Activated T-helper 1 cell treated with anti-CD3 and anti-CD28 coated beads, Interleukin-2, amount 50 U/mL, for 16 hours (primary cell): ENCODE data around the gene INF2.

Experiments
- DNase-seq, 2 donors: peaks; one replicate each; pipeline ENCODE4 v3.0.0-alpha.2; 2020; ENCODE audit warnings: low read depth in 1 of 2, low spot score in 1 of 2

Gene INF2

DNA sequence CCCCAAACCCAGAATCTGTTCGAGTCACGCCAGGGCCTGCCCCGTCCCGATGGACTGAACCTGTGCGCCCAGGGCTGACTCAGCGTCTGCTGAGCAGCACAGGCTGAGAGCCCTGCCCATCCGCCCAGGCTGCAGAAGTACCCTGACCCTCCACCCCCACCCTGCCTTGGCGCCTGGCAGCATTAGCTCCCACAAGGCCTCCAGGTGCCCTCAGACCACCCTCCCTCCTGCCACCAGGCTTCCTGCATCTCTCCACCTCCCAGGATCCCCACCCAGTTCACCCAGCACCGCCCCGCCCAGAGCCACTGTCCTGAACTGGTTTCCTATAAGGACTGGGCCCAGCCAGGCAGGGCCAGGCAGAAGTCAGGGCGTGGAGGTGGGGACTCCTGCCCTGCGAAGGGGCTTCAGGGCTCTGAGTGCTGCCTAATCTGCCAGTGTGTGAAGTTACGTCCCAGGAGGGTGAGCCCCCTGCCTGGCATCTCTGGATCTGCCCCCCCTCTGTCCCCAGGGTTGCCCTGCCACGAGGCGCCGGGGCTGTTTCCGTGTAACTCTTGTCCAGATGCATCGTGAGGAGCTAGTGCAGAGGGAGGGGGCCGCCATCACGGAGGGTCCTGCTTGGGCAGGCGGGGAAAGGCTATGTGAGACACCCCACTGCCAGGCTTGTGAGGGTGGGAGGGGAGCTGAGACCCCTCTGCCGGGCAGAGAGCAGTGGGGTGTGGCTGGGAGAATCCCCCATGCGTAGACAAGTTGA lies 43.7 kb downstream of the INF2 start:
- no peak for DNase-seq

DNA sequence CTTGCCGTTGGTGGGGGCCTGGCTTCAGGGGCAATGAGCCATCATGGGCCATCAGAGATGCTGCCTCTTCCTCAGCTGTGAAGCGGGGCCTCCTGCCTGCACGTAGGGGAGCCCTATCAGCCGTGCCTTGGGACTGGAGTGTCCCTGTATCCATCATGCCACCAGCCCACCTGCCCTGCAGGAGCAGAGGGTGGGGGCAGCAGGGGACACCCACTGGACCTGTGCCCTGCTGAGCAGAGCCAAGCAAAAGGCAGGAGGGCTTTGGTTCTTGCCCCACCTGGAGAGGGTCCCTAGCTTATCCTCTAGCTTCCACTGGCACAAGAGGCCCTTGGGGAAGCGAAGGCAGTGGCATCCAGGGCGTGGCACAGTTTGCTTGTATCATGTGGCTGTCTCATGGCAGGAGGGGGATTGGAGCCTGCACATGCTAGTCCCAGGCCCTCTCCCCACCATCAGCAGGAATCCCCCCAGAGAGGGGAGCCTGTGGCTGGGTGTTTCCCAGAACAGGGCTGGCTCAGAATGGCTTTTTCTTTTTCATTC lies 44.7 kb downstream of the INF2 start:
- DNase-seq, result no peak

DNA sequence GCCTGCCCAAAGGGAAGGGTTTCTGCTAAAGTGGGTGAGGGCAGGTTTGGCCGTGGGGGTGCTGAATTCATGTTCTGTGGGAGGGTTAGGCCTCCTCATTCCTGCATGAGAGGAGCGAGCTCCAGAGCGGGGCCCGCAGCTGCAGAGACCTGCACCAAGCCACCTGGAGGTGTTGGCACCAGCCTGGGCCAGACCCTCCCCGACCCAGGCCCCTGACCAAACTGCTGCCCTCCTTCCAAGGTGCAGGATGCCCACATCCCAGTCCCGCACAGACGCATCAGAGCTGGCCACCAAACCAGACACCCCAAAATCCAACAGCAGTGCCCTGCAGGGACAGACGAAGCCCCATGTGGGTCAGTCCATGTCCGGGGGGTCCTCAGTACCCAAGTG lies 45.2 kb downstream of the INF2 start:
- no peak for DNase-seq

DNA sequence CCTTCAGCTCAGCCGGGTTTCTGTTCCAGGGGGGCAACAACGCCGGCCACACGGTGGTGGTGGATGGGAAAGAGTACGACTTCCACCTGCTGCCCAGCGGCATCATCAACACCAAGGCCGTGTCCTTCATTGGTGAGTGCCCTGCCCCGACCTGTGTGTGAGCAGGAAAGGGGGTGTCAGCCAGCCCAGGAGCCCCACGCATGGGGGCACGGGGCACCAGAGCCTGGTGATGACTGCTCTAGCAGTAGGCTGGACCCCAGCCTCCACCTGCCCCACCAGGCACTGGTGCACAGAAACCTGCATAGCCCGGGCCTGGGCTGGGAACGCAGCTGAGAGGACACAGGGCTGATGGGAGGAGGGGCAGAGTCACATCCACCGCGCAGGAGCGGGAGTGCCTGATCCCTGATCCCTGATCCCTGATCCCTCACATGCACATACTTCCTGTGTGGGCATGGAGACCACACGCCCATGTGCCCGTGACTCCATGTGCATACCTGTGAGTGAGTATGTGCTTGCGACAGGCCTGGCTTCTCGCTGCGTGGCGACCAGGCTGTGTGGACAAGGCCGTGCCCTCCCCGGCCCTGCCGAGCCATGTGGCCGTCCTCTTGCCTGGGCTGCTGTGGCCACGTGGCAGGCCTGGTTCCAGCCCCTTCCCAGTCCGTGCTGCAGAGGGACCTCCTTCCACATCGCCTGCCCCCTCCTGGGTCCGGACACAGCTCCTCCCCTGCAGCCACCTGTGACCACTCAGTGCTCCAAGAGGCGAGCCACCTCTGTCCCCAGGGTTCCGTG lies 45.8 kb downstream of the INF2 start:
- DNase-seq, result no peak

DNA sequence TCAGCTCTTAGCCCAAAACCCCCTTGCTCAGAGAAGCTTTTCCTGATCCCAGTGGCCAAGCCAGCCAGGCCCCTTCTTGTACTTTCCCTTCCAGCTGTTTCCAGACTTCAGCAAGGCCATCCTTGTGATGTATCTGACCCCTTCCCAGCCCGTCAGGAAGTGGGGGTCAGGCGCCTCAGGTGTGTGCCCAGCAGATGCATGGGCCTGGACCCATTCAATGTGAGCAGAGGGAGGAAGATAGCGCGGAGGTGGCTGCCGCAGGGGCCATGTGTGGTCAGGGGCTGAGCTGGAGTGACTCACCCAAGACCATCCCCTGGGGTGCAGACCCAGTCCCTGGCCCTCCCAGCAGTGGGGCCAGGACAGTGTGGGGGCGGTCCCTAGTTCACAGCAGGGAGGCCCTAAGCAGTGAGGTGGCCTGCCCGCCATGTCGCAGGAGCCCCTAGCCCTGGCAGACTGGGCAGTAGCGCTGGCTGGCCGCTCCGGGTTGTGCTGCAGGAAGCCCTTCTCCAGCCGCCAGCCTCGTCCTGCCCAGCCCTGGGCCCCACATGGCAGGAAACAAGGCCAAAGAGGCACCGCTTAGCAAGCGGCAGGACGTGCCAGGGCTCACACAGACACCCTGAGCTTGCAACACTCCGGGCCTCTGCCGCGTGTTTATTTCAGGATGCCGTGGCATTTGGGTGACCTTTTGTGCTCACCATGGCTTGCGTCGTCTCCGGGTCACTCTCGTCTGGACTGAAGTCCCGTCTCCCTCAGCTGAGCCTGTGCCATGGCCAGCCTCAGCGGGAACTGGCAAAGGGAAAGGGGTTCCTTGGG lies 46.6 kb downstream of the INF2 start:
- DNase-seq, result no peak

DNA sequence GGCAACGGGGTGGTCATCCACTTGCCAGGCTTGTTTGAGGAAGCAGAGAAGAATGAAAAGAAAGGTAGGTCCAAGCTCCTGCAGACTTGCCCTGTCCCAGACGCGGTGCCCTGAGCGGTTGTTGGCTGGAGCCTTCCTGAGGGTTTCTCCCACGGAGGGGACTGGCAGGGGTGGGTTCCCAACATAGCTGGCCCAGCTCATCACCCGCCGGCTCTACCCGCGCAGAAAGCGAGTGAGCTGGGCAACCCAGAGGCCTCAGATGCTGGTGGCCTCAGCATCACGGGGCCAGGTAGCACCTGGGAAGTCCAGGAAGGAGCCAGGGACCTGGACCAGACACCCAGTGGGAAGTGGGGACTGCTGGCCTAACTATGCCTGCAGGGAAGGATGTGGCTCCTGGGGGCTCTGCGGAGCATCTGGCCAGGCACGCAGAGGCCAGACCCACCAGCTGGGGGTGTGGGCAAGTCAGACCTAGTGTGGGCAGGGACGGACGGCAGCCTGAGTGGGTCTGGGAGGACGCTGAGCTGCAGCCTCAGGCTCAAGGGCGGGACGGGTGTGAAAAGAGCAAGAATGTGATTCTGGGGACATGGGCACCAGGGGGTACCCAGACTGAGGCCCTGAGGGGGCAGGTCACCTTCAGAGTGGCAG lies 49.1 kb downstream of the INF2 start:
- no peak for DNase-seq

DNA sequence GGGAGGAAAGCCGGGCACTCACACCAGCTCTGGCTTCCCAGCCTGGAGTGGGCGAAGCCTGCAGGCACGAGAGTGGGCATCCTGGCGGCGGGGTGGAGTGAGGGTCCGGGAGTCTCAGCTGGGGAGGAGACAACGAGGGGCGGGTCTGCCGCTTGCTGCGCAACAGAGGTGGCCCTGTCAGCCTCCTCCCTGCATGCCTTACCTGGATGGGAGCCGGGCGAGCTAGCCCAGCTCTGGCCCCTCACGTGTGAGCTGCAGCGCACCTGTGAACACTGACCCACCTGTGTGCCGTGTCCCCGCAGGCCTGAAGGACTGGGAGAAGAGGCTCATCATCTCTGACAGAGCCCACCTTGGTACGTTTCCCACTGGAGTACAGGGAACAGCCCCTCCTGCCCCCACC lies 49.6 kb downstream of the INF2 start:
- DNase-seq, result no peak

DNA sequence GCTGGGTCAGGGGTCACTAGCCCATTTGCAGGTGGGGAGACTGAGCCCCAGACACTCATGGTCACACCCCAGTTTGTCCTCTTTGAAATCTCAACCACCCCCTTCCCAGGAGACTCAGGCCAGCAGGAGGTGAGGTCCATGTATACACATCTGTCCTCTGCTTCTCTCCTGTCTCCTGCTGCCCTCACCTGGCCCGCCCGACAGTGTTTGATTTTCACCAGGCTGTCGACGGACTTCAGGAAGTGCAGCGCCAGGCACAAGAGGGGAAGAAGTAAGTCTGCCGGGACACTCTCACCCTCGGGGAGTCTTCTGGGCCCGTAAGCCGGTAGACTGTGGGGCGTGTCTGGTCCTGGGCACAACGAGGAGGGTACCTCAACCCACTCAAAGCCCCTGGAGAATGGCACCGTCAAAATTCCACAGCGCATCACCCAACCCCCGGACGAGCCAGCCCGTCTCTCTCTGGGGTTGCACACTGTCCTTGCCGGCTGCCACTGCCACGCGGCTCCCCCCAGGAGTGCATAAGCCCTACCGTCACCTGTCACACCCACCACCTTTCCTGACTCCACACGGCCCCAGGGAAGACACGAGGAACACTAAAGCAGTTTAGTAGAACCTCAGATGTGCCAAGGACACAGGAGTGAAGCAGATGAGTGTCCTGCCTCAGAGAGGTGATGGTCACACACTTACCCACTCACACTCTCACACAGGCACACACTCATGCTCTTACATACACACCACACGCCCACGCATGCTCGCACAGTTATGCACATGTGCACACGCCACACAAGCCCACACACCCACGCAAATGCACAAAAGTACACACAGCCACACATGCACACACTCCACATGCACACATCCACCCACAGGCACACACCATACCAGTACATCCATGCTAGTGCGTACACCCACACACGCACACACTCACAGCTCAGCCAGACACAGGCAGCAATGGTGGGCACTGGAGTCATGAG lies 50.4 kb downstream of the INF2 start:
- DNase-seq, result no peak

DNA sequence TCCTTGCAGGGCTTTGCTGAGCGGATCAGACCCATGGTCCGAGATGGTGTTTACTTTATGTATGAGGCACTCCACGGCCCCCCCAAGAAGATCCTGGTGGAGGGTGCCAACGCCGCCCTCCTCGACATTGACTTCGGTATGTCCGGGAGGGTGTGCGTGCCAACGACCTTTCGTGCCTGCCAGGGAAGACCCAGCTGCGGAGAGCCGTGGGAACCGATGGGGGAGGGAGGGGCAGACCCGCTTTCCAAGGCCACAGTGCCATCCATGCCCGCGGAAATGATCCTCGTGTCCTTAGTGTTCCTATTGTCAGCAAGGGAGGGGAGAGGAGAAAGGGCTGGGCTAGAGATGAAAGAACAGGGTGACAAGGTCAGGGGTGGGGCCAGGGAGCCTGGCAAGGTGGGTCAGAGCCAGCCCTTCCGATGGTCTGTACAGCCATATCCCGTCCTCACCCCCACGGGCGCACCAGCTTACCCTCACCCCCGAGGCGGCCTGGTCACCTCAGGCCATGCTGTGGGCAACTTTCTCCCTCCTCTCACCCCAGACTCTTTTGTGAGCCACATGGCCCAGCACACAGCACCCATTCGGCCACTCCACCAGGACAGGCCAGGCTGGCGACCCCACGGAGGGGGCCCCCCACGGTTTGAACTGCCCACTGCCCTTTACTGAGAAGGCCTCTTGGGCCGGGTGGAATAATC lies 51.8 kb downstream of the INF2 start:
- DNase-seq, result no peak

DNA sequence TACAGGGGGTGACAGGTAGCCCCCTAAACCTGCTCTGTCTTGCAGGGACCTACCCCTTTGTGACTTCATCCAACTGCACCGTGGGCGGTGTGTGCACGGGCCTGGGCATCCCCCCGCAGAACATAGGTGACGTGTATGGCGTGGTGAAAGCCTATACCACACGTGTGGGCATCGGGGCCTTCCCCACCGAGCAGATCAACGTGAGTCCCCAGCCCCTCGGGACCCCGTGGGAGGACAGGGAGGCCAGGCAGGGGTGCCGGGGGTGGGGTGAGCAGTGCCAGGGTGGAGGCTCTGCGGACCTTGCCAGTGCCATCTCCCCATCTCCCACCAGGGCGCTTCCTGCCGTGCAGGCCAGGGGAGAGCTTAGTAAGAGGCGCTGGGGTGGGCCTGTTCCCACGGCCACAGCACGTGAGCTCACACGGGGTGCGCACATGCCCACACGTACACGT lies 52.4 kb downstream of the INF2 start:
- DNase-seq, result no peak

DNA sequence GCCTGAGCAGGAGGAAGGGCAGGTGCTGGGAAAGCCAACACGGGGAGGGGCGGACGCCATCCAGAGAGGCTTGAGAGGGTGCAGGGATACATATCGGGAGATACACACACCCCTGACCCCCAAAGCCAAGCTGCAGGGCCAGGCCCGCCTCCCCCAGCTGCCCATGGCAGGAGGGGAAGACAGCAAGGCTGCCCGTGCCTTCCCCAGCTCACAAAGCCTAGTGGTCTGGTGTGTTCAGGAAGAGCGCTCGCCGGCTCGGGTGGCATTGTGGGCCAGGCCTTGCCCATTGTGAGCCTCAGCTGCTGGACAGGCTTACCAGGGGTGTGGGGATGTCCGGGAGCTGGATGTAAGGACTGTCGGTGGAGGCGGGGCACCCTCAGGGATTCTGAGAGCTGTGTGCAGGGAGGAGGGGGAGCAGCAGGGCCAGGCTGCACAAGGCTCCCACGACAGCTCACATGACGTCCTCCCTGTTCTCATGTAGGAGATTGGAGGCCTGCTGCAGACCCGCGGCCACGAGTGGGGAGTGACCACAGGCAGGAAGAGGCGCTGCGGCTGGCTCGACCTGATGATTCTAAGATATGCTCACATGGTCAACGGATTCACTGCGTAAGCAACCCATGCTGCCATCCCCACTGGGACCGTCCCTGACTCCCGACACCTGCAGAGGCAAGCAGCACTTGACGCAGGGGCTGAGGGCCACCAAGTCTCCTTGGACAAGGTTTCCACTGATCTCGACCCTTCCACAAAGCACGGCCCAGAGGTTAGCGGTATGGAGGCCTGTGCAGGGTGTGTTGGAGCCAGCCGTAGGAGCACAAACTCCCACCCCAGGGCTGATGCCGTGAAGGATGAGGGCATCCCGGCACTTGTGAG lies 53.4 kb downstream of the INF2 start:
- DNase-seq, result no peak

DNA sequence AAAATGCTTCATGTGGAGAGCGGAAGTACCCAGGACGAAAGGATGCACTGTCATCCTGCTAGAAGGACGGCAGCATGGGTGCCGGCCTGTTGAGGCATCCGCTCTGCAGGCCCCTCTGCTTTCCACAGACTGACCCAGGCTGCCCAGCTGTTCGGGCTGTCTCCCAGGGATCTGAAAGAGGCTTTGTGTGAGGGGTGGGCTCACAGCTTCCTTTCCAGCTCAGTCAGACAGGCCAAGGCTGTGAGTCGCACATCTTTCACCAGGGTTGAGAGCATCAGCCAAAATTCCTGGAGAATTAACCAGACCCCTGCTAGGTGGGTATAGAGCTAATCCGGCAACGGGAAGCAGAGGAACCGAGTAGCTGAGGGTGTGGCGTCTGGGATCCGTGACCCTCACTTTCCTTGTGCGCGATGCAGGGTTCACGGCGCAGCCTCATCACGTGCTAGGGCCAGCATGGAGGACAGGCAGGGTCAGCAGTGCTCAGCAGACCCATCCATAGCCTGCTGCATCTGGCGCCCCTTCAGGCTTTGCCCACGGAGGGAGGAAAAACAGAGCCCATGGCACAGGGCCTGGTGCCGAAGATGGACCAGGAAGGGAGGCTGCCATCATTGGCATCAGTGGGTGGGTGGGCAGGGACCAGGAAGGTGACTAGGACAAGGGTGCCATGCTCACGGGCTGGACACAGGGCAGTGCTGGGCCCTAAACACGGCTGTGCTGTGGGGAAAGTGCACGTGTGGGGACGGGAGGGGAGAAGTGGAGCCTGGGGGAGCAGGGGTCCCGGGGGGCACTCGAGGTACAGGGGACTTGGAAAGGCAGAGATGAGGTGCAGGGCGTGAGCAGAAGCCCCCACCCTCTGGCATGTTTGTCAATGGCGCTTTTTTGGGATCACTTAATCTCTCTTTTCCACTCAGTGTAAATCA lies 54.3 kb downstream of the INF2 start:
- DNase-seq, result no peak

DNA sequence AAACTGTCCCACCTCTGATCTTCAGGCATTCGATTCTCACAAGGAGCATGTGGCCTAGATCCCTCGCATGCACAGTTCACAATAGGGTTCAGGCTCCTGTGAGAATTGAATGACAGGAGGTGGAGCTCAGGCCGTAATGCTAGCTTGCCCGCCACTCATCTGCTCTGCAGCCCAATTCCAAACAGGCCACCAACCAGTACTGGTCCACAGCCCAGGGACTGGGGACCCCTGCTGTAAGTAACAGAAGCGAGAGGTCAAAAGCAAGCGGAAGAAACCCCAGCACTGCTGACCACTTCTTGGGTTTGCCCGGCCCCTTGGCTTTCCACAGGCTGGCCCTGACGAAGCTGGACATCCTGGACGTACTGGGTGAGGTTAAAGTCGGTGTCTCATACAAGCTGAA lies 55.1 kb downstream of the INF2 start:
- no peak for DNase-seq

DNA sequence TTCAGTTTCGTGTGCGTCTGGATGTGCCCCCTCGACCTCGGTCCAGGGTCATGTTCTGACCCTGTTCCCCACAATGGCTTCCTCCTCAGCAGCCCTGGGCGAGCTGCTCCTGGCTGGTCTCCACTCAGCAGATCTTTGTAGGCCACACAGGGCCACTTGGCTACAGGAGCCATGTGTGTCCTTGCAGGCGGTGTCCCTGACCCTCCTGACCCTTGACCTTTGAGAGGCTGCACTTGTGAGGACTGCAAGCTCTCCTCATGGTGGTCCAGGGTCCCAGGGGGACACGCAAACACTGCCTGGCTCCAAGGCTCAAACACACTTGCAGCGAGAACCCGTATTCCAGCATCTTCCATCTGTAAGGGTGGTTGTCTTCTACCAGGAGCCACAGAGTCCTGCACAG lies 56.0 kb downstream of the INF2 start:
- DNase-seq, result no peak

DNA sequence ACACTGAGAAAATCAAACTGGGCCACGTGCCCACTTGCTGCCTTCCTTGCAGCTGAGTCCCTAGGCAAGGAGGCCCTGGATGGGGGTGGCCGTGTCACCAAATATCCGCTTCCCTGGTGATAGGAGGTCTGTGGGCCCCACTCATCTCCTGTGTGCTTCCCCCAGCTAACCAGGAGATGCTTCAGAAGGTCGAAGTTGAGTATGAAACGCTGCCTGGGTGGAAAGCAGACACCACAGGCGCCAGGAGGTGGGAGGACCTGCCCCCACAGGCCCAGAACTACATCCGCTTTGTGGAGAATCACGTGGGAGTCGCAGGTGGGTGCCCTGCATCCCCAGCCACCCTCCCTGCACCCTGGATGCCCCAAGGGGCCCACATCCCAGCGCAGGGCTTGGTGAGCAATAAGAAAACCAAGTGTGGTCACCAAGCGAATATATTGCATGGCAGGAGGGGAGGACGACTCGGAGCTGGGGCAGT lies 56.7 kb downstream of the INF2 start:
- DNase-seq, result no peak

DNA sequence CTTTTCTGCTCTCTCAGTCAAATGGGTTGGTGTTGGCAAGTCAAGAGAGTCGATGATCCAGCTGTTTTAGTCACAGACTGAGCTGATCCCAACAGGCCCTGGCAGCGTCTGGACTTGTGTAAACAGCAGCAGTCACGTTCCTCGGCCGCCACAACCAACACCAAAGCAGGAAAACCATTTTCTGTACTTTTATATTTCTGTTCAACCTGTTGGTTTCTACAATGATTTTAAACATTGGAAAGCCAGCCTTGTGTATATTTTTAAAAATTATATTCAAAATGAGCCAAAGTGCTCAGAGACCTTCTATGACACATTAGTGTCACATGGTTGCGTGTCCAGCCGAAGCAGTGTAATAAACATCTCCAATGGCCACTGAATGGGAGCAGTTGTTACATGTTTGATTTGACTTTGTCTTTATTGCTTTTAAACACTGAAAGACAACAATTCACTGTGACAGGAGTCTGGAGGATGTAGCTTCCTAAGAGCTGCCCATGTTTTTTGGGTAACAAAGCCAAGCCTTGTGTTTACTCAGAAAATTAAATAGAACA lies 57.6 kb downstream of the INF2 start:
- DNase-seq, result no peak

DNA sequence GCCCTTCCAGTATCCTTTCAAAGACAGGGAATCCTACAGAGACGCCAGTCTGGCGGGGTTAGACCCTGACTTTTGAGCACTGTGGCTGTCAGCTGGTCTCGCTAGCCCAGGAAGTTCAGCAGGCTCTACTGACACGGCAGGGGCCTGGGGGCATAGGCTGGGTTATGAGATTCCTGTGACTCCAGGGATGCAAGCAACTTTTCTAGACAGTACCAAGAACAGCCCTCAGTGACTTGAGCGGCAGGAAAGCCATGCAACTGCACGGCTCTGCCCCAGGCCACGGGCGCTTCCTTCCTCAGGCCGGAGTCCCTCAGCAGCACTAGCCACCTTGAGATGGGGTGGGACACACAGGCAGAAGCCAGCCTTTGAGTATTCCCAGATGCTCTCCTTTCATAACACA lies 58.5 kb downstream of the INF2 start:
- DNase-seq, result no peak
